HEK293 (cell line): Measurements from ENCODE around the gene ARHGAP26.

Experiments used
- ATF2 ChIP-seq: fragments of 450-650 bp; formaldehyde crosslinking; IDR thresholded peaks from 2 replicates; pipeline ENCODE4 v1.5.1; 2016; ENCODE audit warnings: missing biosample characterization, missing genetic modification characterization, low read depth
- CTCF ChIP-seq: fragments of 450-650 bp; formaldehyde crosslinking; IDR thresholded peaks from 2 replicates; pipeline ENCODE4 v1.5.1; 2016; ENCODE audit warnings: missing biosample characterization, missing genetic modification characterization
- PATZ1 ChIP-seq: fragments of 450-650 bp; formaldehyde crosslinking; IDR thresholded peaks from 2 replicates; pipeline ENCODE4 v1.5.1; 2016; ENCODE audit warnings: missing biosample characterization, missing genetic modification characterization
- REPIN1 ChIP-seq: fragments of 450-650 bp; formaldehyde crosslinking; IDR thresholded peaks from 2 replicates; pipeline ENCODE4 v1.5.1; 2017; ENCODE audit warnings: missing biosample characterization, missing genetic modification characterization, low read depth
- REST ChIP-seq: fragments of 450-650 bp; formaldehyde crosslinking; IDR thresholded peaks from 2 replicates; pipeline ENCODE4 v1.5.1; 2016; ENCODE audit warnings: missing biosample characterization, missing genetic modification characterization
- ZBTB17 ChIP-seq: fragments of 450-650 bp; formaldehyde crosslinking; IDR thresholded peaks from 2 replicates; pipeline ENCODE4 v1.5.1; 2016; ENCODE audit warnings: missing biosample characterization, missing genetic modification characterization
- ZBTB26 ChIP-seq: fragments of 450-650 bp; formaldehyde crosslinking; optimal IDR thresholded peaks from 2 replicates; pipeline ENCODE3; 2016; ENCODE audit warnings: missing biosample characterization, mild to moderate bottlenecking, missing genetic modification characterization
- ZBTB44 ChIP-seq: fragments of 450-650 bp; IDR thresholded peaks from 2 replicates; pipeline ENCODE4 v1.5.1; 2018; ENCODE audit warnings: missing biosample characterization, mild to moderate bottlenecking, missing genetic modification characterization
- ZBTB49 ChIP-seq: fragments of 450-650 bp; formaldehyde crosslinking; IDR thresholded peaks from 2 replicates; pipeline ENCODE4 v1.5.1; 2016; ENCODE audit warnings: missing biosample characterization, missing genetic modification characterization, low read depth
- ZNF2 ChIP-seq: fragments of 450-650 bp; formaldehyde crosslinking; IDR thresholded peaks from 2 replicates; pipeline ENCODE4 v1.5.1; 2016; ENCODE audit warnings: missing biosample characterization, missing genetic modification characterization

GRCh38 chr5:143033535-143034250, 263.5 kb downstream of the ARHGAP26 start:
- TF ChIP-seq ATF2 (tag by site-specific recombination) (no peak), PATZ1 (no peak), CTCF (no peak), ZBTB17 (tag by site-specific recombination) (no peak), ZBTB26 (tag by site-specific recombination) (no peak), REST (tag by site-specific recombination) (no peak), ZBTB49 (no peak), ZNF2 (no peak), REPIN1 (tag by site-specific recombination) (no peak), ZBTB44 (no peak)
